Mesenchymal stem cell (in vitro differentiated cells and primary cell): ENCODE data around the gene SLC6A3.

Source experiments
- DNase-seq: peaks from one replicate; pipeline ENCODE4 v3.0.0-alpha.2; 2013
- H2AFZ ChIP-seq: one replicate; pipeline ENCODE4 v1.6.1; 2013; ENCODE audit warnings: low read depth, mild to moderate bottlenecking, control low read depth, inconsistent platforms, low read length, moderate library complexity
- H2AK5ac ChIP-seq: 2 replicates; pipeline ENCODE4 v1.6.1; 2013; ENCODE audit warnings: low read length, moderate library complexity, mild to moderate bottlenecking, inconsistent platforms; ENCODE audit not compliant: severe bottlenecking
- H2BK120ac ChIP-seq: one replicate; pipeline ENCODE4 v1.6.1; 2013; ENCODE audit warnings: low read depth, mild to moderate bottlenecking, inconsistent platforms, low read length, moderate library complexity
- H2BK12ac ChIP-seq, 2 experiments: one replicate each; pipeline ENCODE4 v1.6.1; 2013; ENCODE audit warnings: inconsistent platforms in 2 of 2, low read length in 2 of 2, mild to moderate bottlenecking in 2 of 2, moderate library complexity in 2 of 2, control low read depth in 1 of 2
- H2BK15ac ChIP-seq: one replicate; pipeline ENCODE4 v1.6.1; 2013; ENCODE audit warnings: mild to moderate bottlenecking, low read depth, inconsistent platforms; ENCODE audit not compliant: poor library complexity, severe bottlenecking
- H2BK5ac ChIP-seq: 2 replicates; pipeline ENCODE4 v1.6.1; 2013; ENCODE audit warnings: low read depth, mild to moderate bottlenecking, low read length, control low read depth, inconsistent platforms; ENCODE audit not compliant: poor library complexity, severe bottlenecking
- H3K14ac ChIP-seq, 2 experiments: one replicate each; pipeline ENCODE4 v1.6.1; 2013; ENCODE audit warnings: inconsistent platforms in 2 of 2, low read length in 2 of 2, control low read depth in 1 of 2, mild to moderate bottlenecking in 1 of 2, moderate library complexity in 1 of 2
- H3K18ac ChIP-seq, 2 experiments: one replicate each; pipeline ENCODE4 v1.6.1; 2013; ENCODE audit warnings: inconsistent platforms in 2 of 2, low read length in 2 of 2, control low read depth in 1 of 2, low read depth in 1 of 2, mild to moderate bottlenecking in 1 of 2
- H3K23ac ChIP-seq, 2 experiments: one replicate each; pipeline ENCODE4 v1.6.1; 2013; ENCODE audit warnings: inconsistent platforms in 2 of 2, low read length in 2 of 2, mild to moderate bottlenecking in 2 of 2, moderate library complexity in 2 of 2, control low read depth in 1 of 2
- H3K27ac ChIP-seq: 2 replicates; pipeline ENCODE4 v1.5.1; 2013; ENCODE audit warnings: mild to moderate bottlenecking, moderate library complexity, low read length, control low read depth, inconsistent platforms; ENCODE audit not compliant: poor library complexity, severe bottlenecking
- H3K27me3 ChIP-seq, 2 experiments: 2 replicates each; pipeline versions ENCODE4 v1.6.1 to v1.7.0; 2013; ENCODE audit warnings: low read length in 2 of 2, mild to moderate bottlenecking in 2 of 2, moderate library complexity in 2 of 2, control low read depth in 1 of 2, inconsistent platforms in 1 of 2; ENCODE audit not compliant: control insufficient read depth in 1 of 2, insufficient read depth in 1 of 2
- H3K36me3 ChIP-seq, 2 experiments: 2 replicates each; pipeline versions ENCODE4 v1.6.1 to v1.7.0; 2013; ENCODE audit warnings: low read length in 2 of 2, control low read depth in 1 of 2, inconsistent platforms in 1 of 2, low read depth in 1 of 2, mild to moderate bottlenecking in 1 of 2; ENCODE audit not compliant: insufficient read depth in 2 of 2, control insufficient read depth in 1 of 2
- H3K4ac ChIP-seq, 2 experiments: one replicate each; pipeline ENCODE4 v1.6.1; 2013; ENCODE audit warnings: inconsistent platforms in 2 of 2, low read length in 2 of 2, mild to moderate bottlenecking in 2 of 2, moderate library complexity in 2 of 2, control low read depth in 1 of 2, low read depth in 1 of 2
- H3K4me1 ChIP-seq: 2 replicates; pipeline ENCODE4 v1.6.1; 2013; ENCODE audit warnings: low read depth, low read length, control low read depth; ENCODE audit not compliant: control insufficient read depth, insufficient read depth
- H3K4me2 ChIP-seq: 2 replicates; pipeline ENCODE4 v1.6.1; 2013; ENCODE audit warnings: low read length, mild to moderate bottlenecking, inconsistent platforms; ENCODE audit not compliant: poor library complexity, severe bottlenecking
- H3K4me3 ChIP-seq, 2 experiments: 2 replicates each; pipeline versions ENCODE4 v1.5.1 to v1.7.0; 2013; ENCODE audit warnings: low read length in 2 of 2, mild to moderate bottlenecking in 2 of 2, control low read depth in 1 of 2, low read depth in 1 of 2; ENCODE audit not compliant: insufficient read depth in 1 of 2
- H3K79me1 ChIP-seq: replicated peaks from 2 replicates; pipeline ENCODE4 v1.6.1; 2013; ENCODE audit warnings: mild to moderate bottlenecking, control low read depth, low read length, inconsistent platforms; ENCODE audit not compliant: poor library complexity, severe bottlenecking
- H3K9ac ChIP-seq: 2 replicates; pipeline ENCODE4 v1.7.0; 2013; ENCODE audit warnings: mild to moderate bottlenecking, low read length, moderate library complexity
- H3K9me3 ChIP-seq: 2 replicates; pipeline ENCODE4 v1.7.0; 2013; ENCODE audit warnings: mild to moderate bottlenecking, low read length; ENCODE audit not compliant: control insufficient read depth
- H4K8ac ChIP-seq: one replicate; pipeline ENCODE4 v1.6.1; 2013; ENCODE audit warnings: inconsistent platforms, mild to moderate bottlenecking, low read length, moderate library complexity
- H4K91ac ChIP-seq: one replicate; pipeline ENCODE4 v1.6.1; 2013; ENCODE audit warnings: mild to moderate bottlenecking, low read length, inconsistent platforms
- WGBS: methylation state at CpG from one replicate; pipeline ENCODE4 v1.1.7; 2013; ENCODE audit warnings: mixed read lengths; 5-methylcytosine and 5-hydroxymethylcytosine counted together

The SLC6A3 gene

GRCh38 chr5:1367149-1367548 is 78.1 kb downstream of the SLC6A3 start:
- H3K9ac ChIP-seq, result no peak overlapping the region
- no peaks in the 10 kb centered on the region for H3K9me3 ChIP-seq
- H3K4me1 ChIP-seq, result no peaks in the 10 kb centered on the region
- H2AFZ ChIP-seq, result no peak overlapping the region
- no peak overlapping the region for H3K4ac ChIP-seq
- H2BK5ac ChIP-seq, result no peak overlapping the region
- no peak for DNase-seq
- H3K79me1 ChIP-seq, result no peaks in the 10 kb centered on the region
- no peak overlapping the region for H2BK15ac ChIP-seq
- H3K27ac ChIP-seq, result no peak overlapping the region
- H3K18ac ChIP-seq, result no peak overlapping the region
- H3K36me3 ChIP-seq, result no peaks in the 10 kb centered on the region
- H2BK12ac ChIP-seq, result no peak overlapping the region
- no peak overlapping the region for H3K4me3 ChIP-seq
- WGBS, result 71% methylated on average over 6 of the region's 7 CpGs
- no peak overlapping the region for H4K91ac ChIP-seq
- no peak overlapping the region for H3K4me2 ChIP-seq
- H3K14ac ChIP-seq, result no peak overlapping the region
- H2BK120ac ChIP-seq, result no peak overlapping the region
- H3K27me3 ChIP-seq, result peaks cover 53 to 92% of the 10 kb centered on the region in 2 experiments
- no peak overlapping the region for H4K8ac ChIP-seq
- H2AK5ac ChIP-seq, result no peak overlapping the region
- no peak overlapping the region for H3K23ac ChIP-seq

- 93% methylated on average over 14 of the region's 14 CpGs for WGBS
- no peak overlapping the region for H2AK5ac ChIP-seq
- no peaks in the 10 kb centered on the region for H3K36me3 ChIP-seq
These were observed 78.7 kb downstream of the SLC6A3 start for GRCh38 chr5:1366514-1366913.

GRCh38 chr5:1364211-1364610 is 81.0 kb downstream of the SLC6A3 start:
- H2BK15ac ChIP-seq, result no peak overlapping the region
- no peak overlapping the region for H3K27ac ChIP-seq
- H2AK5ac ChIP-seq, result no peak overlapping the region
- no peak overlapping the region for H3K4me3 ChIP-seq
- no peak for DNase-seq
- no peak overlapping the region for H4K91ac ChIP-seq
- H2BK5ac ChIP-seq, result no peak overlapping the region
- H3K79me1 ChIP-seq, result no peaks in the 10 kb centered on the region
- no peaks in the 10 kb centered on the region for H3K9me3 ChIP-seq
- H3K36me3 ChIP-seq, result no peaks in the 10 kb centered on the region
- no peak overlapping the region for H2BK120ac ChIP-seq
- no peak overlapping the region for H3K18ac ChIP-seq
- no peak overlapping the region for H3K23ac ChIP-seq
- H2BK12ac ChIP-seq, result no peak overlapping the region
- H3K14ac ChIP-seq, result no peak overlapping the region
- no peak overlapping the region for H4K8ac ChIP-seq
- no peak overlapping the region for H2AFZ ChIP-seq
- no peak overlapping the region for H3K9ac ChIP-seq
- WGBS, result 77% methylated on average over 8 of the region's 9 CpGs
- H3K4me2 ChIP-seq, result no peak overlapping the region
- H3K4ac ChIP-seq, result no peak overlapping the region
- no peaks in the 10 kb centered on the region for H3K4me1 ChIP-seq
- H3K27me3 ChIP-seq, result peaks cover 44 to 89% of the 10 kb centered on the region in 2 experiments

More at GRCh38 chr5:1366514-1366913, 78.7 kb downstream of the SLC6A3 start:
- no peak overlapping the region for H2BK15ac ChIP-seq
- DNase-seq, result no peak
- no peak overlapping the region for H4K91ac ChIP-seq
- H2BK5ac ChIP-seq, result no peak overlapping the region
- no peak overlapping the region for H3K4me3 ChIP-seq
- H2BK120ac ChIP-seq, result no peak overlapping the region
- H3K9me3 ChIP-seq, result no peaks in the 10 kb centered on the region
- no peak overlapping the region for H3K27ac ChIP-seq
- H2AFZ ChIP-seq, result no peak overlapping the region
- no peak overlapping the region for H3K14ac ChIP-seq
- no peak overlapping the region for H2BK12ac ChIP-seq
- no peak overlapping the region for H4K8ac ChIP-seq
- no peak overlapping the region for H3K4me2 ChIP-seq
- H3K4ac ChIP-seq, result no peak overlapping the region
- H3K23ac ChIP-seq, result no peak overlapping the region
- H3K4me1 ChIP-seq, result no peaks in the 10 kb centered on the region
- no peak overlapping the region for H3K9ac ChIP-seq
- peaks cover 48 to 93% of the 10 kb centered on the region in 2 experiments for H3K27me3 ChIP-seq
- H3K79me1 ChIP-seq, result no peaks in the 10 kb centered on the region
- H3K18ac ChIP-seq, result no peak overlapping the region

- H2AK5ac ChIP-seq, result no peak overlapping the region
- WGBS, result 87% methylated on average over 14 of the region's 16 CpGs
- H3K36me3 ChIP-seq, result no peaks in the 10 kb centered on the region
- H2BK120ac ChIP-seq, result no peak overlapping the region
- H3K4me3 ChIP-seq, result no peak overlapping the region
- H2BK5ac ChIP-seq, result no peak overlapping the region
- H3K9me3 ChIP-seq, result no peaks in the 10 kb centered on the region
- no peaks in the 10 kb centered on the region for H3K79me1 ChIP-seq
- H3K27me3 ChIP-seq, result peaks cover 45 to 89% of the 10 kb centered on the region in 2 experiments
- no peak overlapping the region for H2BK15ac ChIP-seq
- H3K18ac ChIP-seq, result no peak overlapping the region
- H2AFZ ChIP-seq, result no peak overlapping the region
- H4K91ac ChIP-seq, result no peak overlapping the region
- H3K4me1 ChIP-seq, result no peaks in the 10 kb centered on the region
- no peak overlapping the region for H3K4me2 ChIP-seq
- H3K27ac ChIP-seq, result no peak overlapping the region
- H3K23ac ChIP-seq, result no peak overlapping the region
- no peak overlapping the region for H3K14ac ChIP-seq
- H3K9ac ChIP-seq, result no peak overlapping the region
- H2BK12ac ChIP-seq, result no peak overlapping the region
- no peak overlapping the region for H3K4ac ChIP-seq
- no peak for DNase-seq
- no peak overlapping the region for H4K8ac ChIP-seq
These were observed 81.7 kb downstream of the SLC6A3 start for GRCh38 chr5:1363581-1363980.
